ENCODE measurements around the gene DCXR.

The DCXR gene

DNA sequence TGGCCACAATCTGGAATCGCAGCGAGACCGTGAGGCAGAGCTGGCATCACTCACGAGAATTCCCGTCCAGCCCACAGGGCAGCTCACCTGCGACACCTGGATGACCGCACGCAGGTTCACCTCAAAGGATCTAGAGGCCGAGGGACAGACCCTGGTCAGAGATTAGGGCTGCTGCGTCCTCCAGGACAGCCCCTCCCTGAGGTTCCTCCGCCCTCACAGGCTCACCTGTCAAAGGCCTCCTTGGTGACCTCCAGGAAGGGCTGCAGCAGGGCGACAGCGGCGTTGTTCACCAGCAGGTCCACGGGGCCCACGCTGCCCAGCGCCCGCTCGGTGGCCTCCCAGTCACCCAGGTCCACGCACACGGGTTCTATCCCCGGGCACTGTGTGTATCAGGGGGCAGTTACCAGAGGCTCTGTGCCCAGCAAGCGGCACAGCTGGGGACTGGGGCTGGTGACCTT, 834 bp downstream of the DCXR start:
- DNase-seq, result no peak

DNA sequence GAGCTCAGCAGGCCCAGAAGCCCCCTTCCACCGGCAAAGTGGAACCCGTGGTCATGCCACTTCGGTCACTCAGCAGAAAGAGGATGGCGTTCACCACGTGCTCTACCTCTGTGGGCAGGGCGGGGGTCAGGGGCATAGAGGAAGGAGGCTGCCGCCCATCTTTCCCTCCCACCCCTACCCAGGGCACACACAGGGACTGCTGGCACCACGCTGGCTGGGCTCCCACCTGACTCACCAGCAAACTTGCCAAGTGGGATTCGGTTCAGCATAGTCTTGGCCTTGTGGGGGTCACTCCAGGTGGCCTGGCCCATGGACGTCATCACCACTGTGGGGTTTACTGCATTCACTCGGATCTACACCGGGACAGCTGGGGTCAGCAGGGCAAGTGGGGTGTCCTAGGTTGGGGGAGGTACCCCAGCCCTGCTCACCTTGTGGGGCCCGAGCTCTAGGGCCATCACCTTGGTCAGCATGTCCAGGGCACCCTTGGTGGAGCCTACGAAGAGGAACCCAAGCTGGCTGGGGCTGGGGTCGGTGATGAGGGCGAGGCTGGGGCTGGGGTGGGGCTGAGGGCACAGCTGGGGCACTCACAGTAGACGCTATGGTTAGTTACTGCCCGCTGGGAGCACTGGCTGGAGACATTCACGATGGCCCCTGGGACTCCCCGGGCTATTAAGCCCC, 1.4 kb downstream of the DCXR start:
- no peak for DNase-seq

DNA sequence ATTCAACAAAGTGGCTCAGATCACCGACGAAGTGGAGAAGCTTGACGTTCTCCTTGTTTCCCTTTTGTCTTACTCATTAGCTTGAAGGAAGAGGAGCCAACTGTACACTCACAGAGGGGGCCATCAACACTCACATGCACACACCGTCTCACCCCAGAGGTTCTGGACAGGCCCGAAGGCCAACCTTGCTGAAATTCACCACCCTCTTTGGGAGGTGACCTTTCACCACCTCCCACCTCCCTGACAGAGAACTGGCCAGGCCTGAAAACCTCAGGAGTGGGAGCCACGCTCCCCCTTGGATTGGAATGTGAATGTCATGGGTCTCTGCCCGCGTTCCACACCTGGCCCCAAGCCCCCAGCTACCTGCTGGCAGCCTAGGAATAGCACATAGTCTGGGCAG, 2.0 kb downstream of the DCXR start:
- DNase-seq, result no peak

DNA sequence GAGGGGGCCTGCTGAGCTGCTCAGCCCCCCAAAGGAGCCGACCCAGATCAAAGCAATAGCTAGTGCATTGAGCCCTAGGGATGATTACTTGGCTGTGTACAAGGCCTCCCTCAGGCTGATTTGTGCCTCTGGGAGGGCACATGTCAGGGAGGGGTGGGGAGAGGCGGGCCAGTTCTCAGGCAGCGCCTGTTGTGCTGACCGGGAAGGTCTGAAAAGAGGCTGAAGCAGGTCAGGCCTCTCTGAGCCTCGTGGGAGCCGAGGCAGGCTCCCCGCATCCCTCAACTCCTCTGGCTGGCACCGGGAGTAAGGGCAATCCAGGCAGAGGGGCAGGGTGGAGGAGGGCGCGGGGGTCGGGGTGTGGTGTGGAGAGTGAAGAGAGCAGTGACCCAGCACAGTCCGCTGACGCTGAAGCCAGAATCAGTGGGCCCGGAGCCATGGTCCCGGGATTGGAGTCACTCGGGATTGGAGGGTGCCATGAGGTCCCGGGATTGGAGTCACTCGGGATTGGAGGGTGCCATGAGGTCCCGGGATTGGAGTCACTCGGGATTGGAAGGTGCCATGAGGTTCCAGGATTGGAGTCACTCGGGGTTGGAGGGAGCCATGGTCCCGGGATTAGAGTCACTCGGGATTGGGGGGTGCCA, 3.0 kb downstream of the DCXR start:
- no peak for DNase-seq

DNA sequence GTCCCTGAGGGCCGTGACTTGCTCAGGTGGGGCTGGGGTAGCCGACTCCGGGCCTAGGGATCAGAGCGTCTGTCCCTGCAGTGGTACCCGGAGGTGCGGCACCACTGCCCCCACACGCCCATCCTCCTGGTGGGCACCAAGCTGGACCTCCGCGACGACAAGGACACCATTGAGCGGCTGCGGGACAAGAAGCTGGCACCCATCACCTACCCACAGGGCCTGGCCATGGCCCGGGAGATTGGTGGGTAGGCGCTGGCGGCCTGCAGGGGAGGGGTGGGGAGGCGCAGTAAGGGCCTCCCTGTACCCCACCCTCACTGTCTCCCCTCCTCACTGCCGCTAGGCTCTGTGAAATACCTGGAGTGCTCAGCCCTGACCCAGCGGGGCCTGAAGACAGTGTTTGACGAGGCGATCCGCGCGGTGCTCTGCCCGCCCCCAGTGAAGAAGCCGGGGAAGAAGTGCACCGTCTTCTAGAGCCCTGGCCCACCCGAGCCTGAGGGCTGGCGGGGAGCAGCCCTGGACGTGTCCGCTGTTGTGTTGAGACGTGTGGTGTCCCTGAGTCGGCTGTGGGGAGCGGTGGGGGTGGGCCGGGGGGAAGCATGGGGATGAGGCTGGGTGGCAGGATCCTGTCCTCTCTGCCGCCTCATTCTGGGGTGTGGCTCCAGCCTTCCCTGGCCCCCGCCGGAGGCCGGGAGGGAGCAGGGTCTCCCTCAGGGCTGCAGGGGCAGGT, 4.0 kb downstream of the DCXR start:
- DNase-seq, result no peak

DNA sequence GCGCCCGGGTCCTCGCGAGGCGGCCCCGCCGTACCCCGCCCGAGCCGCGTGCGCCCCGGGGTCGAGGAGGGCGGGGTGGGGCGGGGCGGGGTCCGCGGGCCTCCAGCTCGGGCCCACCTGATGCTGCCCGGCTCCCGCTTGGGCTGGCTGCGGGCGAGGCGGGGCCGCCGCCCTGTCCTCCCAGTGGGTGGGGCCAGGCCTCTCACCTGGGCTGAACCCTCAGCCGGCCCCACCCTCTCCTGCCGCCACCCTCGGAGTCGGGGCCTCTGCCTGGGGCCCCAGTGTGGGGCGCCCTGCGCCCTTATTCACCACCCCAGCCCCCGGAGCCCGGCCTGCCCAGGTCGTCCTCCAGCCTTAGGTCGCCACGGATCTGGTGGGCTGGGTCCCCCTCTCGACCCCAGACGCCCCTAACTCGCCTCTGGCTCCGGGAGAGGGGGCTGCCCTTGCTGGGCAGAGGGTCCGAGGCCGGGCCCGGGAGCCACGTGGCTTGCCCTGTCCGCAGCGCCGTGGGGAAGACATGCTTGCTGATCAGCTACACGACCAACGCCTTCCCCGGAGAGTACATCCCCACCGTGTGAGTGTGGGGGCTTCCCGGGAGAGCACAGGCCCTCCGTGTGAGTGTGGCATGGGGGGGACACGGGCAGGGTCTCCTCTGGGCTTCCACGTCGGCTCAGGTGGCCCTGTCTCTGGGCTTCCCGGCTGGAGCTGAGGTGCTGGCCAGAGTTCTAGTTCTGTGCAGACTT, 5.4 kb downstream of the DCXR start:
- DNase-seq, result peak; percentile 13

DNA sequence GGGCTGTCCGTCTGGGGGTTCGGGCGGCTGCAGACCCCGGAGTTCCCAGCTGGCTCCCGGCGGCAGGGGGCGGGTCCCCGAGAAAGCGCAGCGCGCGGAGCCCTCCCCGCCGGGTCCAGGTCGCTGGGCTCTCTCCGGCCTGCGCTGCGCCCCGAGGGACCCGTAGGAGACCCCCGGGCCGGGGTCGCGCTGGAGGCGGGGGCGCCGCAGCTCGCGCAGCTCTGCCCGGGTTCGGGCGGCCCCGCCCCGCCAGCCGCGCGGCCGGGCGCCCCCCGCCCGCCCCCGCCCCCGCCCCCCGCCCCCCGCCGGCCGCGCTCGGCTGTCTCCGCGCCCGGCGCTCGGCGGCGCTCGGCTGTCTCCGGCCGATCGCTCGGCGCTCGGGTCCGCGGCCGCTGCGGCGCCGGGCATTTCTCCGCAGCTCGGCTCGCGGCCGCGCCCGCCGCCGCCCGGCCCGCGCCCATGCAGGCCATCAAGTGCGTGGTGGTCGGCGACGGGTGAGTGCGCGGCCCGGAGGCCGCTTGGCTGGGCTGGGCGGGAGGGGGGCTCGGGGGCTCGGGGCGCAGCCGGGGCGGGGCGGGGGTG, 6.1 kb downstream of the DCXR start, which contains the start of gene RAC3:
Gene RAC3 (plus strand): TSS at position 376 of the 582 bp plus-strand sequence. CDS start 84 bp downstream, at position 460.
- no peak for DNase-seq

DNA sequence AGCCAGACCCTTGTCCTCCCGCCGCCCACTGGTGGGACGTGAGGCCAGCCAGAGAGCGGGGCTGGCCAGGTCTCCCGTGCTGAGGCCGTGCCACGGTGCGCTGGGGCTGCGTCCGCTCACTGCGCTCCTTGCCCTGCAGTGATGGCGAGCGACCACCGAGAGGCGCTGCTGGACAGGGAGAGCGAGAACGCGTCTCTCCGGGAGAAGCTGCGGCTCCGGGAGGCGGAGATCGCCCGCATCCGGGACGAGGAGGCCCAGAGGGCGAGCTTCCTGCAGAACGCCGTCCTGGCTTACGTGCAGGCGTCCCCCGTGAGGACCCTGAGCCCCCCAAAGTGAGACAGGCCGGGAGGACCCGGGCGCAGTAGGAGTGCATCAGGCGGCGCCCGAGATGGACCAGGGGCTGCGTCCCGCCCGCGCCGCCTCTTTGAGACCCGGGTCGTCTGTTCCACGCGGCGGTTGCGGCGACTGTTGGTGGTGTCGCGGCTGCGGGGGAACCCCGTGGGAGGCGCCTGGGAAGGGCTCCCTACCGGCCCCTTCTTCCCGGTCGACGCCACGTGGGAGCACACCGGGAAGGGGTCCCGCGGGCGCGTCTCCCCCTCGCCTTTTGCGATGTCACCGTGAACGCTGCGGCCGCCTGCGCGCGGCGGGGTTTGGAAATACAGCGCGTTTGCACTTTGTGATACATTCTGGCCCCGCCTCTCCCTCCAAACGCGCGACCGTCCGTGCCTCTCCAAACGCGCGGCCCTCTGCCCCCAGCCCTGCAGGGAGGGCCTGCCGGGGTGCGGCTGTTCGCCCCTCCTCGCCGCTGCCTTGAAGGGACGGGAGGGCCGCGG, 6.8 kb downstream of the DCXR start:
- peak; percentile 40 for DNase-seq

DNA sequence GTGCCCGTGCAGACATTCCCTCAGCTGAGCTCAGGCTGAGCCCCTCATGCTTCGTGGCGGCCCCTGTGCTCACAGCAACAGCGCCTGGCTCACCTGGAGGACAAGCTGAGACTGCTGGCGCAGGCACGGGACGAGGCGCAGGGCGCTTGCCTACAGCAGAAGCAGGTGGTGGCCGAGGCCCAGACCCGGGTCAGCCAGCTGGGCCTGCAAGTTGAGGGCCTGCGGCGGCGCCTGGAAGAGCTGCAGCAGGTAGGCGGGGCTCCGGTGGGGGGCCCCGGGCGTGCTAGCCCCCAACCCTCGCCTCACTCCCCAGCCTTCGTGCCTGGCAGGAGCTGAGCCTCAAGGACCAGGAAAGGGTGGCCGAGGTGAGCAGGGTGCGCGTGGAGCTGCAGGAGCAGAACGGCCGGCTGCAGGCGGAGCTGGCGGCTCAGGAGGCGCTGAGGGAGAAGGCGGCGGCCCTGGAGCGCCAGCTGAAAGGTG, 7.5 kb downstream of the DCXR start:
- no peak for DNase-seq

DNA sequence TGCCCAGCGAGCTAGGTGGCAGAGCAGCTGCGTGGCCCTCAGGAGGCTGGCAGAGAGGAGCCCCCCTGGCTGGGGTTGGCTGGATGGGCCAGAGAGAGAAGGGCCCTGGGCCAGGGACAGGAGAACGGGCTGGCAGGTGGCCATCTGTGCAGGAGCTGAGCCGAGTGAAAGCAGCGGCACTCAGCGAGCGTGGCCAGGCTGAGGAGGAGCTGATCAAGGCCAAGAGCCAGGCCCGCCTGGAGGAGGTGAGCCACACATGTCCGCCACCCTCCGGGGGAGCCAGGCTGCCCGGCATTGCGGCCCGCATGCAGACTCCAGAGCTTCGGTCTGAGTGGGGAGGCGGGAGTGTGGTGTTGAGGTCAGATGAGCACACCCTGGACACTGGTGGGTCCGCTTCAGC, 8.1 kb downstream of the DCXR start:
- DNase-seq, result no peak

DNA sequence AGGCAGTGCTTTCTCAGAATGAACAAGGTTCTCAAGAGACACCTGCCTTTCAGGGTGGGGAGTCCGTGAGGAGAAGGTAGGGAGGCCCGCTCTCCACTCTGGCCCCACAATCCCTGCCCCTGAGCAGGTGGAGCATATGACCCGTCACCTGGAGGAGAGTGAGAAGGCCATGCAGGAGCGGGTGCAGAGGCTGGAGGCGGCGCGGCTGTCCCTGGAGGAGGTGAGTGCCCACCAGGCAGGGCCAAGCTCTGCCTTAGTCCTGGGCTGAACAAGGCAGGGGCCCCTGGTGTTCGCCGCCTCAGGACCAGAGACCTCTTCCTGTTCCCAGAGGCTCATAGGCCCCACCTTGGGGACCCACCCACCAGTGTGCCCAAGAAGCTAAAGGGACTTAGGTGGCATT, 8.5 kb downstream of the DCXR start:
- no peak for DNase-seq

DNA sequence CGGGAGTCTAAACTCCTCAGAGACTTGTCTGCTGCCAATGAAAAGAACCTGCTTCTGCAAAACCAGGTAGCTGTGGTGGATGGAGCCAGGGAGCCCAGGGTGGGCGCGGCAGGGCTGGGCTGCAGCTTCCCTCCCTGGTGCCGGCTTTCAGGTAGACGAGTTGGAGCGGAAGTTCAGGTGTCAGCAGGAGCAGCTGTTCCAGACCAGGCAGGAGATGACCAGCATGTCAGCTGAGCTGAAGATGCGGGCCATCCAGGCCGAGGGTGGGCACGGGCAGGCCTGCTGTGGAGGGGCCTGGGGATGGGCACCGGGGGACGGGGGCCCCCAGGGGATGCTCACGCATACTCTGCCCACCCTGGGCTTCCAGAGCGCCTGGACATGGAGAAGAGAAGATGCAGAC, 9.3 kb downstream of the DCXR start:
- no peak for DNase-seq

DNA sequence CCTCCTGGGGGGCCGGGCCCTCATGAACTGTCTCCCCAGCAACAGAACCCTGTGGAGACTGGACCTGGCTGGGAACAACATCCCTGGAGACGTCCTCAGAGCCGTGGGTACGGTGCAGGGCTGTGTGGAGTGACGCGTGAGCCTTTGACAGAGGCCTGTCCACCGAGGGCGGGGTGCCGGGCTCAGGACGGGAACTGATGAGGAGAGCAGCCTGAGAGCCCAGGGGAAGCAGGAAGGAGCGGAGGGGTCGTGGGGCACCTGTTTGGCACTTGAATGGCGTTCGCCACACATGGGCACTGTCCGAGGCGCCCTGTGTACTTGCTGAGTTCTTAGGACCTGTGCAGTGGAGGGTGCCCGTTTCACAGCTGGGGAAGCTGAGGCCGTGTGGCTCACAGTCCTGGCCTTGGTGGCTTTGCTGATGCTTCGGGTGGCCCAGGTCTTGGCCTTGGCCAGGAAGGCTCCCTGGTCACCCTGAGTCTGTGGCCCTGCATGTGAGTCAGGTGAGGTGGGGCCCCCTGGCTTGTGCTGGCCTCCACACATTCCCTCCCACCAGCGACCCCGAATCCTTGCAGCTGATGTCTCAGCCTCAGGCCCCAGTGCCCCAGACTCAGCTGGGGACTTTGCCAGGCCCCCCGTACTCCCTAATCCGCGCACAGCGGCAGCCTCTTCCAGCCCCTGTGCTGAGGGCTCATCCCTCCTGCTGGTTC, 11.9 kb downstream of the DCXR start:
- DNase-seq, result no peak

DNA sequence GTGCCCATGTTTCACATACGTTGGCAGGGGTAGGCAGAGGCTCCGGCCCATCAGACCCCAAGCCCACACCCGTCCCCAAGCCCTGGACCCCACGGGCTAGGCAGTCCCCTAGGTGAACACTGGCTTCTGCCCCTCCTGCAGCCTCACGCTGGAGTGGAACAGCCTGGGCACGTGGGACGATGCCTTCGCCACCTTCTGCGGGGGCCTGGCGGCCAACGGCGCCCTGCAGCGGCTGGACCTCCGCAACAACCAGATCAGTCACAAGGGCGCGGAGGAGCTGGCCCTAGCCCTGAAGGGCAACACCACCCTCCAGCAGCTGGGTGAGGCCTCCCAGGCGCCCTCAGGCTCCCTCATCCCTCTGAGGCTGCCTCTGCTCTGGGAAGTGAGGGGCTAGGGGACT, 12.6 kb downstream of the DCXR start:
- DNase-seq, result no peak

DNA sequence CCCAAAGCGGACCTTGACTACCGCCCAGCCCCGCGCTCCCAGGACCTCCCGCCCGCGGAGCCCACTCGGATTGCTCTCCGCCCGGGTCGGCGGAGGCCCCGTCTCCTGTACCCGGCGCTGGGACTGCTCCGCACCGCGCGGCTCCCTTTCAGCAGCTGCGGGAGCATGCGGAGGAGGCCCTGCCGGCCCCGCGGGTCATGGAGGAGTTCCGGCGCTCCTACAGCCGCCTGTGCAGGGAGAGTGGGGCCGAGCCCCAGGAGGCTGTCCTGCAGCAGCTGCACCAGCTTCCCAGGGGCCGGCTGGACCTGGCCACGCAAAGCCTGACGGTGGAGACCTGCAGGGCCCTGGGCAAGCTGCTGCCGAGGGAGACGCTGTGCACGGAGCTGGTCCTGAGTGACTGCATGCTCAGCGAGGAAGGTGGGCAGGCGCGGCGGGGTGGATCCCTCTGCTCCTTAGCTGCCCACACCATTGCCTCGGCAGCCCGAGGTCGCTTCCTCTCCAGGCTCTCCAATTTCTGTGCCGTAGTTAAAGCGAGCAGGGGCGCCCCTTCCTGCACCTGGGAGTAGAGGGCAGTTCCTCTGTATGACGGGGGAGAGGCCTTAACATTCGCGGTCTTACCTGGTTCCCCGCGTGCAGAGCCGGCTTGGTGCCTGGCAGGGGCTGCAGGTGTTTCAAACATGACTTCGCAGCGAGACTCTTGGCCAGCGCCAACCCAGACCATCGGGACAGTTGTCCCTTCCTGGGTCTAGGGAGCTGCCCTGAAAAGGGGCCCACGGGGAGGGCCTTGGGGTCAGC, 13.9 kb downstream of the DCXR start:
- no peak for DNase-seq

DNA sequence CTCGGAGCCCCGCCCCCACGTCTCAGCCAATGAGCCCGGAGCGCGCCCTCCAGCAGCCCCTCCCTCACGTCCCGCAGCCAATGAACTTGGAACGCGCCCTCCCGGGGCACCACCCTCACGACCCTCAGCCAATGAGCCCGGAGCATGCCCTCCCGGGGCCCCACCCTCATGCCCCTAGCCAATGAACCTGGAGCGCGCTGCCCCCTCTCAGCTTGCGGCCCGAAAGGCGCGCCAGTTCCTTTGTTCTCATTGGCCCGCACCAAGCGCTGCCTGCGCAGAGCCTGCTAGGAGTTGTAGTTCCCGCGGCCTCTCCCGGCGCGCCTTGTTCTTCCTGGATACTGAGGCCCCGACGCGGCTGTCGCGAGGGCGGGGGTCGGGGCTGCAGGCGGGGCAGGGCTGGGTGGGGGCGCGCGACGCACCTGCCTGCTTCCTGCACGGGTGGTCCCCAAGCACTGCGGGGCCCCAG, 14.5 kb downstream of the DCXR start, which contains the start of gene LRRC45:
Gene LRRC45 (plus strand): TSS at position 325 of the 466 bp plus-strand sequence. CDS start 339 bp downstream, outside the sequence.
- peak; percentile 99 for DNase-seq

DNA sequence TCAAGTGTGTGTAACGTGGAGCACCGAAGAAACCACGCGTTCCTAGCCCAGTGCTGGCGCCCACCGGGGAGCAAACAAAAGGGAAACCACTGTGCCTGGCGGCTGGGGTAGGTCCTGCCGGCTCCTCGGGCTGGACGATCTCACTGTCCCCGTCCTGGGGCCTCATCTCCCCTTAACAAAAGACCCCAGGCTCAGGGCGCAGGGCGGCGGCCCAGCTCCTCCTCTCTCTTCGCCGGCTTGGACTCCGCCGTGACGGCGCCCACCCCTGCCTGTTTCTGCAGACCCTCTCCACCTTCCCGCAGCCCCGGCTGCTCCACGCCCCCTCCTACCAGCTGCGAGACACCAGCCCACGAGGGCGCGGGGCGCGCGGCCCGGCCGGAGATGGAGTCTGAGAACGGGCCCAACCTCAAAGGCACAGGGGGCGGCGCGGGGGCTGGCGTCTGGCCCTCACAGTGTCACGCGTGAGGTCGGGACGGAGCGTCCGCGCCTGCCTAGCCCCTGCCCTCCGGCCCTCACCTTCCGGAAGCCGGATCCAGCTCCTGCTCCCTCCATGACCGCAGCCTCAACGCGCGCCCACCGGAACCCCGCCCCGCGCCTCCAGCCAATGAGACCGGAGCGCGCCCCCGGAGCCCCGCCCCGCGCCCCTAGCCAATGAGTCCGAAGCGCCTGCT, 15.1 kb downstream of the DCXR start, which contains the start of gene CENPX:
Gene CENPX (minus strand): TSS at position 569 of the 671 bp plus-strand sequence. CDS start 17 bp downstream, at position 552.
- DNase-seq, result no peak

DNA sequence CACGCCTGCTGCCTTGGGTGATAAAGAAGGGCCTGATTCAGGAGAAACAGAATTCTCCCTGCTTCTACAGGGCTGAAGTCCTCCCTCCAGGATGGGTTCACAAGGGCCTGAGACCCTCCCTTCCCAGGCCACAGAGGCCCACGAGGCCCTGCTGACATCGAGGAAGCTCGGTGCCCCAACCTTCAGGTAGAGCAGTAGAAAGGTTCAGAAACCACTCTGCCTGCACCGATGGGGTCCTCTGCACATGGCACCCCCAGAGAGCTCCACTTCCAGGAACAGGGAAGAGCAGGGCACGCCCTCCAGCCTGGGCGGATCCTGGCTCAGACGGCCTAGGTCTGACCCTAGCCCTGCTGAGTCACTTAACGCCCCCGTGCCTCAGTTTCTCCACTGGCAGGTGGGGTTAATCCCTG, 15.6 kb downstream of the DCXR start:
- DNase-seq, result no peak
